ENCODE results near the gene ST3GAL3.
"Not testable (repeated sequence)": the region's sequence is repeated elsewhere in the genome, so short reads cannot be mapped to it uniquely, and the experiment has no call there.

Gene ST3GAL3

GRCh38 chr1:43760745-43761317 lies 53.5 kb downstream of the ST3GAL3 start:
- no peak for DNase-seq

GRCh38 chr1:43763497-43763973 lies 56.2 kb downstream of the ST3GAL3 start:
- peak; percentile 59 for DNase-seq

GRCh38 chr1:43764581-43764980 lies 57.2 kb downstream of the ST3GAL3 start:
- no peak for DNase-seq

GRCh38 chr1:43766086-43766784 lies 58.9 kb downstream of the ST3GAL3 start:
- no peak for DNase-seq

GRCh38 chr1:43766818-43767525 lies 59.6 kb downstream of the ST3GAL3 start:
- no peak for DNase-seq

- DNase-seq = no peak
These were observed 60.8 kb downstream of the ST3GAL3 start for GRCh38 chr1:43768168-43768567.

GRCh38 chr1:43769350-43769908 lies 62.1 kb downstream of the ST3GAL3 start:
- DNase-seq = no peak

- no peak for DNase-seq
These were observed 62.8 kb downstream of the ST3GAL3 start for GRCh38 chr1:43770111-43770510.

- no peak for DNase-seq
These were observed 65.6 kb downstream of the ST3GAL3 start for GRCh38 chr1:43772978-43773377.

GRCh38 chr1:43773821-43774220 lies 66.5 kb downstream of the ST3GAL3 start:
- no peak for DNase-seq

- DNase-seq = no peak
These were observed 67.0 kb downstream of the ST3GAL3 start for GRCh38 chr1:43774359-43774758.

GRCh38 chr1:43776043-43776761 lies 68.9 kb downstream of the ST3GAL3 start:
- no peak for DNase-seq

- DNase-seq = not testable (repeated sequence)
These were observed 70.6 kb downstream of the ST3GAL3 start for GRCh38 chr1:43777916-43778315.

GRCh38 chr1:43779266-43779665 lies 71.9 kb downstream of the ST3GAL3 start:
- no peak for DNase-seq

- DNase-seq = no peak
These were observed 72.6 kb downstream of the ST3GAL3 start for GRCh38 chr1:43779805-43780403.

- DNase-seq = no peak
These were observed 74.2 kb downstream of the ST3GAL3 start for GRCh38 chr1:43781574-43781973.

- no peak for DNase-seq
These were observed 75.8 kb downstream of the ST3GAL3 start for GRCh38 chr1:43783096-43783670.

GRCh38 chr1:43783671-43784205 lies 76.4 kb downstream of the ST3GAL3 start:
- DNase-seq = no peak

GRCh38 chr1:43786201-43786958 lies 79.0 kb downstream of the ST3GAL3 start:
- no peak for DNase-seq

GRCh38 chr1:43786960-43787359 lies 79.6 kb downstream of the ST3GAL3 start:
- DNase-seq = no peak
